OCI-LY7 (cell line): Measurements from ENCODE around the gene TMEM51. TPM values are rescaled to one million over a fixed set of nuclear protein-coding genes. Genes with fewer than 3 reads are reported as not detected.
"Not testable (repeated sequence)": the region's sequence is repeated elsewhere in the genome, so short reads cannot be mapped to it uniquely, and the experiment has no call there.

Experiments
- BruUV-seq: library from RNA; stranded (reverse); fragments of 400-500 nt; replicated peaks from 2 replicates; lab custom pipeline; 2021; lab: Mats Ljungman, UMichigan
- CTCF ChIA-PET: fragments of 300-600 bp; sonication (Branson Sonifier 250); formaldehyde crosslinking; loops from one replicate; lab custom pipeline; 2022; ENCODE audit warnings: antibody characterized with exemption; ENCODE audit not compliant: unreplicated experiment; lab: Charles Lee
- POLR2A ChIA-PET: fragments of 300-600 bp; sonication (Branson Sonifier 250); formaldehyde crosslinking; loops from one replicate; lab custom pipeline; 2022; ENCODE audit warnings: antibody characterized with exemption; lab: Charles Lee
- DNase-seq: peaks from one replicate; pipeline ENCODE4 v3.0.0-alpha.2; 2015; ENCODE audit warnings: low spot score
- H2AFZ ChIP-seq: fragments of 200-600 bp; sonication (generic), shearing (Covaris generic); 2 replicates; pipeline ENCODE4 v1.6.1; 2014; ENCODE audit warnings: mild to moderate bottlenecking, antibody characterized with exemption, low read length, moderate library complexity
- H3K27ac ChIP-seq: fragments of 200-600 bp; sonication (generic); 2 replicates; pipeline ENCODE4 v1.5.1; 2014; ENCODE audit warnings: mixed run types, low read depth, mild to moderate bottlenecking, moderate library complexity, low read length, inconsistent platforms; ENCODE audit not compliant: poor library complexity, severe bottlenecking
- H3K36me3 ChIP-seq: fragments of 200-600 bp; sonication (generic); 2 replicates; pipeline ENCODE4 v1.6.1; 2014; ENCODE audit warnings: mild to moderate bottlenecking, antibody characterized with exemption, low read length, moderate library complexity, mixed read lengths; ENCODE audit not compliant: insufficient read depth
- H3K4me1 ChIP-seq: fragments of 200-600 bp; sonication (generic); 2 replicates; pipeline ENCODE4 v1.5.1; 2014; ENCODE audit warnings: mild to moderate bottlenecking, low read length; ENCODE audit not compliant: insufficient read depth, poor library complexity, severe bottlenecking
- H3K4me2 ChIP-seq: fragments of 200-600 bp; sonication (generic); 2 replicates; pipeline ENCODE4 v1.6.1; 2014; ENCODE audit warnings: mild to moderate bottlenecking, low read length
- H3K4me3 ChIP-seq: fragments of 200-600 bp; sonication (generic); 2 replicates; pipeline ENCODE4 v1.5.1; 2014; ENCODE audit warnings: mild to moderate bottlenecking, low read depth, low read length; ENCODE audit not compliant: poor library complexity, severe bottlenecking
- H3K79me2 ChIP-seq: fragments of 200-600 bp; sonication (generic); 2 replicates; pipeline ENCODE4 v1.6.1; 2016; ENCODE audit warnings: low read depth, mild to moderate bottlenecking, low read length, moderate library complexity, mixed read lengths; ENCODE audit not compliant: insufficient read depth
- H3K9me2 ChIP-seq: fragments of 200-600 bp; sonication (generic); 2 replicates; pipeline ENCODE4 v1.6.1; 2016; ENCODE audit warnings: mild to moderate bottlenecking, low read length, mixed read lengths; ENCODE audit not compliant: insufficient read depth
- H3K9me3 ChIP-seq: fragments of 200-600 bp; sonication (generic); 2 replicates; pipeline ENCODE4 v1.6.1; 2014; ENCODE audit warnings: mild to moderate bottlenecking, mixed run types, low read length, mixed read lengths
- H4K20me1 ChIP-seq: fragments of 200-600 bp; sonication (generic); 2 replicates; pipeline ENCODE4 v1.6.1; 2014; ENCODE audit warnings: mild to moderate bottlenecking, antibody characterized with exemption, low read length, moderate library complexity, mixed read lengths; ENCODE audit not compliant: insufficient read depth
- CTCF ChIP-seq: fragments of 200-600 bp; sonication (generic); conservative IDR thresholded peaks from 2 replicates; pipeline ENCODE4 v1.5.1; 2014; ENCODE audit warnings: mild to moderate bottlenecking, antibody characterized with exemption, low read length, moderate library complexity, mixed read lengths
- EZH2phosphoT487 ChIP-seq: fragments of 200-600 bp; sonication (generic); IDR thresholded peaks from 2 replicates; pipeline ENCODE4 v1.6.1; 2018; ENCODE audit warnings: low read depth, borderline replicate concordance, mild to moderate bottlenecking, mixed run types, antibody characterized with exemption, low read length, moderate library complexity, mixed read lengths
- intact Hi-C: fragments of 100-400 bp; cut with micrococcal nuclease; formaldehyde crosslinking; loops from one replicate; pipeline ENCODE4 v1.10.0; 2022; ENCODE audit not compliant: unreplicated experiment
- total RNA-seq, 2 experiments: library from RNA; depleted of rRNA in 1 of 2; stranded (reverse); fragments of >200 nt in 1 of 2; shearing (Covaris generic) in 1 of 2; gene quantifications; 2 replicates each; pipeline ENCODE4 v1.2.3, GENCODE V29; 2014 to 2022

TMEM51 gene
- total RNA-seq, 2 experiments from 2014 or later, result not detected

- TF ChIP-seq EZH2phosphoT487 (no peak), CTCF (no peak)
- intact Hi-C loops, result no loop called here
- no TSS peak for BruUV-seq
- Histone ChIP-seq H4K20me1 (no peaks in the 10 kb centered on the region), H3K79me2 (no peaks in the 10 kb centered on the region), H3K9me3 (no peaks in the 10 kb centered on the region), H3K4me1 (no peaks in the 10 kb centered on the region), H3K27ac (no peak overlapping the region), H3K4me3 (no peak overlapping the region), H3K36me3 (no peaks in the 10 kb centered on the region), H3K9me2 (no peaks in the 10 kb centered on the region), H3K4me2 (no peak overlapping the region), H2AFZ (no peak overlapping the region)
- ChIA-PET CTCF (no interaction called here), POLR2A (no interaction called here)
- no peak for DNase-seq
Observed at GRCh38 chr1:15173863-15174614, 20.5 kb downstream of the TMEM51 start.

GRCh38 chr1:15174615-15174983 is 21.1 kb downstream of the TMEM51 start:
- Histone ChIP-seq H3K4me3 (no peak overlapping the region), H3K79me2 (no peaks in the 10 kb centered on the region), H4K20me1 (no peaks in the 10 kb centered on the region), H3K9me2 (no peaks in the 10 kb centered on the region), H3K4me2 (no peak overlapping the region), H3K4me1 (no peaks in the 10 kb centered on the region), H3K36me3 (no peaks in the 10 kb centered on the region), H2AFZ (no peak overlapping the region), H3K27ac (no peak overlapping the region), H3K9me3 (no peaks in the 10 kb centered on the region)
- intact Hi-C loops, result no loop called here
- POLR2A ChIA-PET, result interaction anchor here (0.6 kb wide), 1 partner anchor 1293 kb away, joined by 4 read pairs; no protein-coding TSS in a partner anchor
- no TSS peak for BruUV-seq
- no peak for TF ChIP-seq CTCF
- TF ChIP-seq EZH2phosphoT487, result no peak
- CTCF ChIA-PET, result no interaction called here
- DNase-seq, result no peak

DNA sequence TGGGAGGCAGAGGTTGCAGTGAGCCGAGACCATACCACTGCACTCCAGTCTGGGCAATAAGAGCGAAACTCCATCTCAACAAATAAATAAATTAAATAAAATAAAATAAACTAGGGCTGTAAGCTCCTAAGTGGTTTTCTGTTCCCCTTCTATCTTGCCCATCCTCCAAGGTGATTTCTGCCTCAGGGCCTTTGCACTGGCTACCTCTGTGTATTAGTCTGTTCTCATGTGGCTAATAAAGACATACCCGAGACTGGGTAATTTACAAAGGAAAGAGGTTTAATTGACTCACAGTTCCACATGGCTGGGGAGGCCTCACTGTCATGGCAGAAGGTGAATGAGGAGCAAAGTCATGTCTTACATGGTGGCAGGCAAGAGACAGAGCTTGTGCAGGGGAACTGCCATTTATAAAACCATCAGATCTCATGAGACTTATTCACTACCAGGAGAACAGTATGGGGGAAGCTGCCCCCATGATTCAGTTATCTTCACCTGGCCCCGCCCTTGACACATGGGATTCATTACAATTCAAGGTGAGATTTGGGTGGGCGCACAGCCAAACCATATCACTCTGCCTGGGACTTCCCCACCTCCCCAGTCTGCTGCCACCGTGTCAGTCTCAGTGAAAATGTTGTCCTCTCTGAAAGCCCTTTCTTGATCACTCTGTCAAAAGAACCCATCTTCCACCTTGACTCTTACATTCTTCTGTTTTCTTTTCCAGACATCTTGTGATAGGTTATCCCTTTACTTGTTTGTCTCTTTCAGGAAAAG is 22.0 kb downstream of the TMEM51 start:
- DNase-seq, H2AFZ ChIP-seq, CTCF ChIA-PET, H3K9me3 ChIP-seq, H4K20me1 ChIP-seq, H3K9me2 ChIP-seq, H3K79me2 ChIP-seq, H3K27ac ChIP-seq, H3K4me2 ChIP-seq, BruUV-seq, intact Hi-C loops, H3K4me1 ChIP-seq, H3K4me3 ChIP-seq, H3K36me3 ChIP-seq: not testable (repeated sequence)
- POLR2A ChIA-PET, result interaction anchor here (0.6 kb wide), 1 partner anchor 1294 kb away, joined by 4 read pairs; no protein-coding TSS in a partner anchor
